Peyer's patch (tissue), 4 donors: ENCODE results near the gene TREML4. TPM values are rescaled to one million over a fixed set of nuclear protein-coding genes. Genes with fewer than 3 reads are reported as not detected.

ENCODE experiments used
- DNase-seq, 3 donors: peaks; one replicate each; pipeline ENCODE4 v3.0.0-alpha.2; 2017 to 2019
- H3K27ac ChIP-seq, 4 donors: fragments of 200-600 bp; sonication (generic); one replicate each; pipeline ENCODE4 v1.5.1; 2016 to 2019
- H3K27me3 ChIP-seq, 2 donors: fragments of 200-600 bp; sonication (generic); one replicate each; pipeline ENCODE4 v1.5.1; 2019
- H3K36me3 ChIP-seq, 3 donors: fragments of 200-600 bp; sonication (generic); one replicate each; pipeline ENCODE4 v1.5.1; 2016 to 2019
- H3K4me1 ChIP-seq, 4 donors: fragments of 200-600 bp; sonication (generic); one replicate each; pipeline ENCODE4 v1.5.1; 2016 to 2019
- H3K4me3 ChIP-seq, 4 donors: fragments of 200-600 bp; sonication (generic); 1 replicate in 3 of 4; 2 replicates in 1 of 4; pipeline ENCODE4 v1.5.1; 2016 to 2019; ENCODE audit warnings: mild to moderate bottlenecking in 1 of 4
- H3K9me3 ChIP-seq, 4 donors: fragments of 200-600 bp; sonication (generic); one replicate each; pipeline ENCODE4 v1.5.1; 2016 to 2019; ENCODE audit warnings: mild to moderate bottlenecking in 1 of 4
- CTCF ChIP-seq, 6 experiments: fragments of 450-650 bp in 4 of 6; fragments of 200-600 bp in 2 of 6; sonication (generic) in 1 of 6; IDR thresholded peaks; one replicate each; pipeline ENCODE4 v1.5.1; 2017 to 2019; ENCODE audit warnings: antibody characterized with exemption in 6 of 6, mild to moderate bottlenecking in 3 of 6, moderate library complexity in 1 of 6
- POLR2A ChIP-seq, 2 donors: fragments of 450-650 bp; IDR thresholded peaks; one replicate each; pipeline ENCODE4 v1.5.1; 2017; ENCODE audit warnings: antibody characterized with exemption in 2 of 2, mild to moderate bottlenecking in 2 of 2, moderate library complexity in 2 of 2
- total RNA-seq, 4 donors: library from RNA; depleted of rRNA; stranded (reverse); fragments of >200 nt; gene quantifications; one replicate each; pipeline ENCODE4 v1.1.0, GENCODE V29; 2016

Gene TREML4
- total RNA-seq, 4 donors from 2014 or later = not detected

DNA sequence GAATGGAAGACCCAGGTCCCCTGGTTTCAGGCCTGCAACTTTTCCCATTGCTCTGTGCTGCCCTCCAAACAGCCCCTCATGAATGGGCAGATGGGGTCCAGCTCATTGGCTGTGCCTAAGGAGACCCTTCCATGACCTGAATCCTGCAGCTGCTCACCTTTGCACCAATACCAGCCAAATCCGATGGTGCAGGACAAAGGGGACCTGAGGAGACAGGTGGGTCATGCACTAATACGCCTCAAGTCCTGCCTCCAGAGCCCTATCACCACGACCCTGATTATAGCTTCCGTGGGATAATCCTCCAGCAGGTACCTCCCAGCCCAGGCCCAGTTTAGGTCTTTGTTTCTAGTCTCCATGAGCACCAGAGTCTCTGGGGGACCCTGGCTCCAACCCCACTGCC lies 41.6 kb downstream of the TREML4 start:
- Histone ChIP-seq H3K9me3 (no peaks in the 10 kb centered on the region), H3K4me3 (no peak overlapping the region), H3K27me3 (no peaks in the 10 kb centered on the region), H3K36me3 (no peaks in the 10 kb centered on the region), H3K4me1 (no peaks in the 10 kb centered on the region), H3K27ac (no peak overlapping the region)
- TF ChIP-seq CTCF (IDR thresholded peaks at IDR 0.05) = no peak
- TF ChIP-seq POLR2A (IDR thresholded peaks at IDR 0.05) = no peak
- DNase-seq = no peak

GRCh38 chr6:41271901-41272395 lies 43.8 kb downstream of the TREML4 start:
- H3K36me3 ChIP-seq = no peaks in the 10 kb centered on the region
- H3K9me3 ChIP-seq = no peaks in the 10 kb centered on the region
- no peak overlapping the region for H3K4me3 ChIP-seq
- no peak overlapping the region for H3K27ac ChIP-seq
- H3K27me3 ChIP-seq = no peaks in the 10 kb centered on the region
- no peaks in the 10 kb centered on the region for H3K4me1 ChIP-seq
- no peak for DNase-seq
- TF ChIP-seq POLR2A (IDR thresholded peaks at IDR 0.05) (no peak), CTCF (IDR thresholded peaks at IDR 0.05) (no peak)

- Histone ChIP-seq H3K4me3 (no peak overlapping the region), H3K4me1 (no peaks in the 10 kb centered on the region), H3K36me3 (no peaks in the 10 kb centered on the region), H3K27me3 (no peaks in the 10 kb centered on the region), H3K27ac (no peak overlapping the region), H3K9me3 (no peaks in the 10 kb centered on the region)
- no peak for DNase-seq
- TF ChIP-seq CTCF (IDR thresholded peaks at IDR 0.05) = no peak
- no peak for TF ChIP-seq POLR2A (IDR thresholded peaks at IDR 0.05)
Observed at GRCh38 chr6:41272591-41273240, 44.6 kb downstream of the TREML4 start.

DNA sequence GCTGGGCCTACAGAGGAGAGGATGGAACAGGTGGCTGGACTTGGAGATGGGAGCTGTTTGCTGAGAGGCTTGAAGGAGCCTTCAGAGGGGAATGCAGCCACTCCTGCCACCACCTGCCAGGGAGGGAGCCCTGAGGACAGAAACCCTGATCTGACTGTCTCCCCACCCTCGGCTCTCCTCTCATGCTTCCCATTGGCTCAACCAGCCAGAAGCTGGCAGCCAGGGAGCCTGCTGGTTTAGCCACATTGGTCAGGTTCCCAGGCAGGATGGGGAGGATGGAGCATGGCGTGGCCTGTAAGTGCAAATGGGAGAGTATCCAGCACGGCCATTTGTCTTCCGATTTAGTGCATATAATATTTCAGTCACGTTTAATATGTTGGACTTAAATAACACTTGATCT lies 45.6 kb downstream of the TREML4 start:
- Histone ChIP-seq H3K4me3 (no peak overlapping the region), H3K27ac (no peak overlapping the region), H3K36me3 (no peaks in the 10 kb centered on the region), H3K27me3 (no peaks in the 10 kb centered on the region), H3K4me1 (no peaks in the 10 kb centered on the region), H3K9me3 (no peaks in the 10 kb centered on the region)
- TF ChIP-seq CTCF (IDR thresholded peaks at IDR 0.05) (no peak), POLR2A (IDR thresholded peaks at IDR 0.05) (no peak)
- DNase-seq = no peak

- H3K4me1 ChIP-seq = no peaks in the 10 kb centered on the region
- no peak overlapping the region for H3K4me3 ChIP-seq
- H3K9me3 ChIP-seq = no peaks in the 10 kb centered on the region
- no peak for DNase-seq
- no peak overlapping the region for H3K27ac ChIP-seq
- TF ChIP-seq CTCF (IDR thresholded peaks at IDR 0.05) (no peak), POLR2A (IDR thresholded peaks at IDR 0.05) (no peak)
- H3K27me3 ChIP-seq = no peaks in the 10 kb centered on the region
- H3K36me3 ChIP-seq = no peaks in the 10 kb centered on the region
Observed at GRCh38 chr6:41274256-41274655, 46.1 kb downstream of the TREML4 start.
